ENCODE measurements around the gene RSPH6A.
A peak's percentile ranks its signal among the peaks of the same experiment; 100 is the strongest.

RSPH6A gene

GRCh38 chr19:45790942-45791341, 24.2 kb downstream of the RSPH6A start:
- DNase-seq = peak; percentile 21 to 34 (median 28)
- H3K4me3 ChIP-seq (ENCODE audit: insufficient read depth, low read depth, low read length, poor library complexity, severe bottlenecking) = no peak overlapping the region

DNA sequence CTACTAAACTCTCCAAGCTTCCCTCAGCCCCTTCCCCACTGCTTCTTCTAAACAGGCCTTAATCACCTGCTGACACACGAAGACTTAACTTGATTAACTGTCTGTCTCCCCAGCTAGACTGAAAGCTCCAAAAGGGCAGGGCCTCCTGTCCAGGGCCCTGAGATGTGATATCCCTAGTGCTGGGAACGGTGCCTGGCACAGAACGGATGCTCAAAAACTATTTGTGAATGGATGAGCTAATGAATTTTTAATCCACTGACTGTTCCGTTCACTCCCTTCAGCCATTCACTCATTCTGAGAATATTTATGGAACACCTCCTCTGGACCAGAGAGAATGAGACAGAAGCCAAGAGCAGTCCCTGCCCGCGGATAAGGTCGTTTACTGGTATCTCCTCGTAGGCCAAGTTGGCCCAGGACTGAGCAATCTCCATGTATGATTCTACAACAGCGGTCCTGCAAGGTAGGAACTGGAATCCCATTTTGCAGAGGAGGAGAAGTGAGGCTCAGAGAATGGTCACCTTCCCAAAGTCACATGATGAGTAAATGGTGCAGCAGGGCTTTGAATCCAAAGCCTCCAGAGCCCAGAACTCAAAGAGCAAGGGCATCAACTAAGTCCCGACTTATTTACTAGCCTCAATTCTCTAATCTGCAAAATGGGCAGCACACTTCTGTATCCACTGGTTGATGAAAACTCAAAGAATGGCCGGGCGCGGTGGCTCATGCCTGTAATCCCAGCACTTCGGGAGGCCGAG, 25.9 kb downstream of the RSPH6A start:
- H3K4me3 ChIP-seq (ENCODE audit: insufficient read depth, low read depth, low read length, poor library complexity, severe bottlenecking) = no peak overlapping the region
- DNase-seq = no peak
- H3K27me3 ChIP-seq (replicated peaks; ENCODE audit: control insufficient read depth, insufficient read depth, low read length, poor library complexity, severe bottlenecking) = no peaks in the 10 kb centered on the region
- no peak overlapping the region for H3K27ac ChIP-seq (ENCODE audit: insufficient read depth, low read length, poor library complexity, severe bottlenecking)
- peaks cover 19% of the 10 kb centered on the region for H3K36me3 ChIP-seq (ENCODE audit: control insufficient read depth, insufficient read depth, low read length)
- no peaks in the 10 kb centered on the region for H3K9me3 ChIP-seq (ENCODE audit: control insufficient read depth, low read length)
- peaks cover 28% of the 10 kb centered on the region for H3K4me1 ChIP-seq (ENCODE audit: control insufficient read depth, insufficient read depth, low read length, poor library complexity, severe bottlenecking)

More at GRCh38 chr19:45790942-45791341, 24.2 kb downstream of the RSPH6A start:
- H3K27ac ChIP-seq (ENCODE audit: insufficient read depth, low read length, poor library complexity, severe bottlenecking) = no peak overlapping the region
- peaks cover 19% of the 10 kb centered on the region for H3K36me3 ChIP-seq (ENCODE audit: control insufficient read depth, insufficient read depth, low read length)
- H3K27me3 ChIP-seq (replicated peaks; ENCODE audit: control insufficient read depth, insufficient read depth, low read length, poor library complexity, severe bottlenecking) = peaks cover 5% of the 10 kb centered on the region
- peaks cover 28% of the 10 kb centered on the region for H3K4me1 ChIP-seq (ENCODE audit: control insufficient read depth, insufficient read depth, low read length, poor library complexity, severe bottlenecking)
- H3K9me3 ChIP-seq (ENCODE audit: control insufficient read depth, low read length) = no peaks in the 10 kb centered on the region

DNA sequence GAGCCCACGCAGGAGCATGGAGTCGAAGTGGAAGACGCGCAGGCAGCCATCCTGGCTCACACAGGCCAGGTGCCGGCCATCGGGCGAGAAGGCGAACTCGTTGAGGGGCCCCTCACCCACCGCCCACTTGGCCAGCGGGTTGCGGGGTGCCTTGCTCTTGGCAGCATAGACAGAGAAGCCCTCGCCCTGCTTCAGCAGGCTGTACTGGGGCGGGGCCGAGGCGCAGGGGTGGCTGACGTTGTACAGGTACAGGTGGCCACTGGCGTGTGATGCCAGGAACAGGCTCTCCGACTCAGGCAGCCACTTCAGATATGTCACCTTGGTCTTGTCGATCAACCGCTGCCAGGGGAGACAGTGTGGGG, 28.6 kb downstream of the RSPH6A start:
- Histone ChIP-seq H3K9me3 (ENCODE audit: control insufficient read depth, low read length) (no peaks in the 10 kb centered on the region), H3K27me3 (replicated peaks; ENCODE audit: control insufficient read depth, insufficient read depth, low read length, poor library complexity, severe bottlenecking) (no peaks in the 10 kb centered on the region), H3K4me1 (ENCODE audit: control insufficient read depth, insufficient read depth, low read length, poor library complexity, severe bottlenecking) (peaks cover 11% of the 10 kb centered on the region), H3K4me3 (ENCODE audit: insufficient read depth, low read depth, low read length, poor library complexity, severe bottlenecking) (no peak overlapping the region), H3K27ac (ENCODE audit: insufficient read depth, low read length, poor library complexity, severe bottlenecking) (no peak overlapping the region), H3K36me3 (ENCODE audit: control insufficient read depth, insufficient read depth, low read length) (peaks cover 19% of the 10 kb centered on the region)
- no peak for DNase-seq

GRCh38 chr19:45785781-45786532, 29.2 kb downstream of the RSPH6A start:
- H3K36me3 ChIP-seq (ENCODE audit: control insufficient read depth, insufficient read depth, low read length) = peaks cover 19% of the 10 kb centered on the region
- no peaks in the 10 kb centered on the region for H3K27me3 ChIP-seq (replicated peaks; ENCODE audit: control insufficient read depth, insufficient read depth, low read length, poor library complexity, severe bottlenecking)
- peaks cover 5% of the 10 kb centered on the region for H3K4me1 ChIP-seq (ENCODE audit: control insufficient read depth, insufficient read depth, low read length, poor library complexity, severe bottlenecking)
- no peaks in the 10 kb centered on the region for H3K9me3 ChIP-seq (ENCODE audit: control insufficient read depth, low read length)
- no peak overlapping the region for H3K4me3 ChIP-seq (ENCODE audit: insufficient read depth, low read depth, low read length, poor library complexity, severe bottlenecking)
- DNase-seq = no peak
- no peak overlapping the region for H3K27ac ChIP-seq (ENCODE audit: insufficient read depth, low read length, poor library complexity, severe bottlenecking)

- Histone ChIP-seq H3K36me3 (ENCODE audit: control insufficient read depth, insufficient read depth, low read length) (peaks cover 19% of the 10 kb centered on the region), H3K27me3 (replicated peaks; ENCODE audit: control insufficient read depth, insufficient read depth, low read length, poor library complexity, severe bottlenecking) (peaks cover 4% of the 10 kb centered on the region), H3K9me3 (ENCODE audit: control insufficient read depth, low read length) (no peaks in the 10 kb centered on the region), H3K4me3 (ENCODE audit: insufficient read depth, low read depth, low read length, poor library complexity, severe bottlenecking) (no peak overlapping the region), H3K27ac (ENCODE audit: insufficient read depth, low read length, poor library complexity, severe bottlenecking) (no peak overlapping the region), H3K4me1 (ENCODE audit: control insufficient read depth, insufficient read depth, low read length, poor library complexity, severe bottlenecking) (no peaks in the 10 kb centered on the region)
- DNase-seq = no peak
These were observed 30.0 kb downstream of the RSPH6A start for GRCh38 chr19:45785097-45785496.

- DNase-seq = no peak
- Histone ChIP-seq H3K4me1 (ENCODE audit: control insufficient read depth, insufficient read depth, low read length, poor library complexity, severe bottlenecking) (peaks cover 8% of the 10 kb centered on the region), H3K27ac (ENCODE audit: insufficient read depth, low read length, poor library complexity, severe bottlenecking) (no peak overlapping the region), H3K36me3 (ENCODE audit: control insufficient read depth, insufficient read depth, low read length) (peaks cover 16% of the 10 kb centered on the region), H3K9me3 (ENCODE audit: control insufficient read depth, low read length) (no peaks in the 10 kb centered on the region), H3K4me3 (ENCODE audit: insufficient read depth, low read depth, low read length, poor library complexity, severe bottlenecking) (no peak overlapping the region), H3K27me3 (replicated peaks; ENCODE audit: control insufficient read depth, insufficient read depth, low read length, poor library complexity, severe bottlenecking) (peaks cover 9% of the 10 kb centered on the region)
These were observed 31.0 kb downstream of the RSPH6A start for GRCh38 chr19:45784096-45784495.

GRCh38 chr19:45782820-45783785, 32.0 kb downstream of the RSPH6A start:
- no peak for DNase-seq
- H3K9me3 ChIP-seq (ENCODE audit: control insufficient read depth, low read length) = no peaks in the 10 kb centered on the region
- peaks cover 10% of the 10 kb centered on the region for H3K36me3 ChIP-seq (ENCODE audit: control insufficient read depth, insufficient read depth, low read length)
- peaks cover 9% of the 10 kb centered on the region for H3K27me3 ChIP-seq (replicated peaks; ENCODE audit: control insufficient read depth, insufficient read depth, low read length, poor library complexity, severe bottlenecking)
- H3K4me3 ChIP-seq (ENCODE audit: insufficient read depth, low read depth, low read length, poor library complexity, severe bottlenecking) = no peak overlapping the region
- H3K27ac ChIP-seq (ENCODE audit: insufficient read depth, low read length, poor library complexity, severe bottlenecking) = no peak overlapping the region
- H3K4me1 ChIP-seq (ENCODE audit: control insufficient read depth, insufficient read depth, low read length, poor library complexity, severe bottlenecking) = peaks cover 14% of the 10 kb centered on the region

GRCh38 chr19:45782162-45782691, 32.9 kb downstream of the RSPH6A start, which contains the start of gene DMPK:
DMPK (minus strand) TSS chr19:45782490; CDS start chr19:45782352, 138 bp downstream.
- Histone ChIP-seq H3K4me3 (ENCODE audit: insufficient read depth, low read depth, low read length, poor library complexity, severe bottlenecking) (no peak within 1 kb of the TSS), H3K4me1 (ENCODE audit: control insufficient read depth, insufficient read depth, low read length, poor library complexity, severe bottlenecking) (peaks cover 14% of the 10 kb centered on the region), H3K36me3 (ENCODE audit: control insufficient read depth, insufficient read depth, low read length) (peaks cover 10% of the 10 kb centered on the region), H3K27me3 (replicated peaks; ENCODE audit: control insufficient read depth, insufficient read depth, low read length, poor library complexity, severe bottlenecking) (peaks cover 9% of the 10 kb centered on the region), H3K9me3 (ENCODE audit: control insufficient read depth, low read length) (no peaks in the 10 kb centered on the region), H3K27ac (ENCODE audit: insufficient read depth, low read length, poor library complexity, severe bottlenecking) (no peak within 1 kb of the TSS)
- no peak for DNase-seq

GRCh38 chr19:45781214-45782161, 33.6 kb downstream of the RSPH6A start:
- Histone ChIP-seq H3K27ac (ENCODE audit: insufficient read depth, low read length, poor library complexity, severe bottlenecking) (no peak overlapping the region), H3K9me3 (ENCODE audit: control insufficient read depth, low read length) (no peaks in the 10 kb centered on the region), H3K4me3 (ENCODE audit: insufficient read depth, low read depth, low read length, poor library complexity, severe bottlenecking) (no peak overlapping the region), H3K4me1 (ENCODE audit: control insufficient read depth, insufficient read depth, low read length, poor library complexity, severe bottlenecking) (peaks cover 14% of the 10 kb centered on the region), H3K36me3 (ENCODE audit: control insufficient read depth, insufficient read depth, low read length) (peaks cover 4% of the 10 kb centered on the region), H3K27me3 (replicated peaks; ENCODE audit: control insufficient read depth, insufficient read depth, low read length, poor library complexity, severe bottlenecking) (peaks cover 9% of the 10 kb centered on the region)
- no peak for DNase-seq
